HepG2 (cell line): Measurements from ENCODE around the gene FIZ1. TPM values are rescaled to one million over a fixed set of nuclear protein-coding genes. Genes with fewer than 3 reads are reported as not detected.

Experiments used
- DZIP1 ChIP-seq: sonication (generic); formaldehyde crosslinking; IDR thresholded peaks from 2 replicates; pipeline ENCODE4 v1.5.0; 2020; ENCODE audit warnings: mild to moderate bottlenecking, missing genetic modification reagents
- FIP1L1 ChIP-seq: fragments of 200-400 bp; formaldehyde crosslinking; IDR thresholded peaks from 2 replicates; pipeline ENCODE4 v1.6.1; 2018; ENCODE audit warnings: low read depth, mild to moderate bottlenecking, low read length, moderate library complexity, borderline replicate concordance; ENCODE audit not compliant: insufficient read depth
- HNF1A ChIP-seq, 2 experiments: sonication (generic) in 1 of 2; formaldehyde crosslinking in 1 of 2; IDR thresholded peaks; 2 replicates each; pipeline versions ENCODE4 v1.4.0 to v1.6.1; 2016 to 2020; ENCODE audit warnings: borderline replicate concordance in 1 of 2, low read depth in 1 of 2, mild to moderate bottlenecking in 1 of 2, missing genetic modification reagents in 1 of 2
- MEIS1 ChIP-seq: sonication (generic); formaldehyde crosslinking; IDR thresholded peaks from 2 replicates; pipeline ENCODE4 v1.9.0; 2021; ENCODE audit warnings: mild to moderate bottlenecking, missing genetic modification reagents, moderate library complexity, borderline replicate concordance
- TEAD2 ChIP-seq: sonication (generic); formaldehyde crosslinking; IDR thresholded peaks from 2 replicates; pipeline ENCODE4 v1.9.0; 2021; ENCODE audit warnings: missing genetic modification reagents
- ZBTB46 ChIP-seq: sonication (generic); formaldehyde crosslinking; IDR thresholded peaks from 2 replicates; pipeline ENCODE4 v1.4.0; 2020; ENCODE audit warnings: mild to moderate bottlenecking, missing genetic modification reagents, borderline replicate concordance
- ZIK1 ChIP-seq: sonication (generic); formaldehyde crosslinking; IDR thresholded peaks from 2 replicates; pipeline ENCODE4 v1.5.0; 2020; ENCODE audit warnings: mild to moderate bottlenecking, low read depth, missing genetic modification reagents, borderline replicate concordance
- ZNF510 ChIP-seq: sonication (generic); formaldehyde crosslinking; IDR thresholded peaks from 2 replicates; pipeline ENCODE4 v1.4.0; 2020; ENCODE audit warnings: low read depth, mild to moderate bottlenecking, missing genetic modification reagents
- ZNF839 ChIP-seq: sonication (generic); formaldehyde crosslinking; IDR thresholded peaks from 2 replicates; pipeline ENCODE4 v1.4.0; 2020; ENCODE audit warnings: missing genetic modification reagents, mild to moderate bottlenecking, borderline replicate concordance
- polyA plus RNA-seq, 8 experiments: library from polyadenylated mRNA; depleted of rRNA in 3 of 8; stranded (reverse) in 7 of 8; unstranded in 1 of 8; fragments of >200 nt; fragmentation: Illumina TruSeq in 4 of 8; extraction: Trizol in 4 of 8; gene quantifications; 2 replicates each; pipeline versions ENCODE4 v1.2.1 to v1.2.3, GENCODE V29; 2011 to 2016; ENCODE audit warnings: low read depth in 4 of 8, missing spikeins in 1 of 8, mixed read lengths in 1 of 8; ENCODE audit not compliant: insufficient read depth in 1 of 8
- total RNA-seq, 5 experiments: library from RNA; depleted of rRNA; stranded (reverse); fragments of >200 nt; fragmentation: Illumina TruSeq; extraction: Trizol; gene quantifications; 2 replicates each; pipeline ENCODE4 v1.2.3, GENCODE V29; 2016; ENCODE audit warnings: low read depth in 1 of 5
- TF ChIP-seq, protein P1 (sequence below): sonication (generic); formaldehyde crosslinking; IDR thresholded peaks from 2 replicates; pipeline ENCODE4 v1.4.0; 2020; ENCODE audit warnings: missing genetic modification reagents

FIZ1 gene
- total and polyA plus RNA-seq, 2 of the 13 experiments (the other 11 are each of a cell fraction or from before 2014, with no cell fraction given) = 3.6 to 5.9 TPM

DNA sequence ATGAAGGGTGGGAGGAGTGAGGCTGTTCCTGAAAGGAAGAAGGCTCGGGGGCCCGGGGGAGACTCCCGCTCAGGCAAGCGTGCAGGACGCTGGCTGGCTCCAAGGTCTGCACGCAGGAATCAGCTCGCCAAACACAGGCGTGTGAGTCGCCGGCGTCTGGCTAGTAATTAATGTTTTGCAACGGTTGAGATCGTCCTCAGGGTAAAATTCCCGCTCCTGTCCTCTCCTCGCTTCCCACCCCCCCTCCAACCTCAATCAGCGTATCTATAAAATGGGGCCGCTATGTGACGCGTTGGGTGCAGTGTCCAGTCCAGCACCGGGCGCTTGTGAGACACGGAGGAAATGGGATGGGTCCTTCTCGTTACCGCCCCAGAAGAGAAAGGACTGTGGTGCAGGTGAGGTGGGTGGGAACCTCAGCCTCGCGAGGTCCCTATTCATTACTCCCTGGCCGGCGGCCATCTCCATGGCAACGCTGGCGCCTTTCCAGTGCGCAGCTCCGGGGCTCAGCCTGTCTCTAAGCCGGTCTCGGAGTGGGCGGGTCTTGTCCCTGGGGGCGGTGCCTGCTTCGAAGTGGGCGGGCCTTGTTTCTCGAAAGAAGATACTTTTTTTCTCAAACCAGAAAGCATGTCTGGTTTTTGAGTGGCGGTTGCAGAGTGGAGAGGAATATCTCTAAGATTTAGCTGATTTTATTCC, 12.2 kb downstream of the FIZ1 start (continued):
- TF ChIP-seq HNF1A (IDR thresholded peaks at IDR 0.05; ENCODE audit: low read depth) = no peak
- 0 out of 2 replicates have a peak, but pooled peaks have one; percentile 31 for TF ChIP-seq HNF1A (CRISPR knock-in tag; IDR thresholded peaks at IDR 0.05; ENCODE audit: borderline replicate concordance)
- TF ChIP-seq ZBTB46 = no peak
- TF ChIP-seq FIP1L1 = 0 out of 2 replicates have a peak, but pooled peaks have one; percentile 33
- TF ChIP-seq TEAD2 = no peak
- TF ChIP-seq MEIS1 = no peak
- no peak for TF ChIP-seq DZIP1 (CRISPR knock-in tag)
- TF ChIP-seq, protein P1, sequence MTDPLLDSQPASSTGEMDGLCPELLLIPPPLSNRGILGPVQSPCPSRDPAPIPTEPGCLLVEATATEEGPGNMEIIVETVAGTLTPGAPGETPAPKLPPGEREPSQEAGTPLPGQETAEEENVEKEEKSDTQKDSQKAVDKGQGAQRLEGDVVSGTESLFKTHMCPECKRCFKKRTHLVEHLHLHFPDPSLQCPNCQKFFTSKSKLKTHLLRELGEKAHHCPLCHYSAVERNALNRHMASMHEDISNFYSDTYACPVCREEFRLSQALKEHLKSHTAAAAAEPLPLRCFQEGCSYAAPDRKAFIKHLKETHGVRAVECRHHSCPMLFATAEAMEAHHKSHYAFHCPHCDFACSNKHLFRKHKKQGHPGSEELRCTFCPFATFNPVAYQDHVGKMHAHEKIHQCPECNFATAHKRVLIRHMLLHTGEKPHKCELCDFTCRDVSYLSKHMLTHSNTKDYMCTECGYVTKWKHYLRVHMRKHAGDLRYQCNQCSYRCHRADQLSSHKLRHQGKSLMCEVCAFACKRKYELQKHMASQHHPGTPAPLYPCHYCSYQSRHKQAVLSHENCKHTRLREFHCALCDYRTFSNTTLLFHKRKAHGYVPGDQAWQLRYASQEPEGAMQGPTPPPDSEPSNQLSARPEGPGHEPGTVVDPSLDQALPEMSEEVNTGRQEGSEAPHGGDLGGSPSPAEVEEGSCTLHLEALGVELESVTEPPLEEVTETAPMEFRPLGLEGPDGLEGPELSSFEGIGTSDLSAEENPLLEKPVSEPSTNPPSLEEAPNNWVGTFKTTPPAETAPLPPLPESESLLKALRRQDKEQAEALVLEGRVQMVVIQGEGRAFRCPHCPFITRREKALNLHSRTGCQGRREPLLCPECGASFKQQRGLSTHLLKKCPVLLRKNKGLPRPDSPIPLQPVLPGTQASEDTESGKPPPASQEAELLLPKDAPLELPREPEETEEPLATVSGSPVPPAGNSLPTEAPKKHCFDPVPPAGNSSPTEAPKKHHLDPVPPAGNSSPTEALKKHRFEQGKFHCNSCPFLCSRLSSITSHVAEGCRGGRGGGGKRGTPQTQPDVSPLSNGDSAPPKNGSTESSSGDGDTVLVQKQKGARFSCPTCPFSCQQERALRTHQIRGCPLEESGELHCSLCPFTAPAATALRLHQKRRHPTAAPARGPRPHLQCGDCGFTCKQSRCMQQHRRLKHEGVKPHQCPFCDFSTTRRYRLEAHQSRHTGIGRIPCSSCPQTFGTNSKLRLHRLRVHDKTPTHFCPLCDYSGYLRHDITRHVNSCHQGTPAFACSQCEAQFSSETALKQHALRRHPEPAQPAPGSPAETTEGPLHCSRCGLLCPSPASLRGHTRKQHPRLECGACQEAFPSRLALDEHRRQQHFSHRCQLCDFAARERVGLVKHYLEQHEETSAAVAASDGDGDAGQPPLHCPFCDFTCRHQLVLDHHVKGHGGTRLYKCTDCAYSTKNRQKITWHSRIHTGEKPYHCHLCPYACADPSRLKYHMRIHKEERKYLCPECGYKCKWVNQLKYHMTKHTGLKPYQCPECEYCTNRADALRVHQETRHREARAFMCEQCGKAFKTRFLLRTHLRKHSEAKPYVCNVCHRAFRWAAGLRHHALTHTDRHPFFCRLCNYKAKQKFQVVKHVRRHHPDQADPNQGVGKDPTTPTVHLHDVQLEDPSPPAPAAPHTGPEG (CRISPR knock-in tag) = no peak
- TF ChIP-seq ZNF839 (CRISPR knock-in tag) = peak; percentile 40; the same call in 1 of the 2 replicates
- TF ChIP-seq ZNF510 (CRISPR knock-in tag) = no peak
- no peak for TF ChIP-seq ZIK1 (CRISPR knock-in tag)
